GM23338 (cell line): ENCODE results near the gene CASK. TPM values are rescaled to one million over a fixed set of nuclear protein-coding genes. Genes with fewer than 3 reads are reported as not detected.

ENCODE experiments used
- ATAC-seq: fragments of 200-7000 bp; cut with Tn5 transposase; 3 replicates; pipeline ENCODE4 v1.9.1; 2020
- DNase-seq: peaks from one replicate; pipeline ENCODE4 v3.0.0-alpha.2; 2015; ENCODE audit warnings: low spot score
- H2AFZ ChIP-seq: fragments of 200-600 bp; sonication (generic); 2 replicates; pipeline ENCODE4 v1.8.0; 2016; ENCODE audit warnings: antibody characterized with exemption, mild to moderate bottlenecking, moderate library complexity
- H3F3A ChIP-seq: fragments of 200-600 bp; sonication (generic); replicated peaks from 2 replicates; pipeline ENCODE4 v1.8.0; 2017; ENCODE audit warnings: antibody characterized with exemption, mixed run types, low read depth
- H3K27ac ChIP-seq: fragments of 200-600 bp; sonication (generic); 2 replicates; pipeline ENCODE4 v1.6.1; 2016; ENCODE audit warnings: low read depth
- H3K27me3 ChIP-seq: fragments of 200-600 bp; sonication (generic); 2 replicates; pipeline ENCODE4 v1.8.0; 2016; ENCODE audit warnings: mild to moderate bottlenecking, mixed run types, moderate library complexity; ENCODE audit not compliant: insufficient read depth
- H3K36me3 ChIP-seq: fragments of 200-600 bp; sonication (generic); 2 replicates; pipeline ENCODE4 v1.8.0; 2016; ENCODE audit warnings: mild to moderate bottlenecking; ENCODE audit not compliant: insufficient read depth
- H3K4me1 ChIP-seq: fragments of 200-600 bp; sonication (generic); 2 replicates; pipeline ENCODE4 v1.8.0; 2016; ENCODE audit warnings: mild to moderate bottlenecking, moderate library complexity; ENCODE audit not compliant: insufficient read depth
- H3K4me2 ChIP-seq: fragments of 200-600 bp; sonication (generic); 2 replicates; pipeline ENCODE4 v1.7.1; 2017; ENCODE audit warnings: mixed run types
- H3K4me3 ChIP-seq: fragments of 200-600 bp; sonication (generic); 2 replicates; pipeline ENCODE4 v1.6.1; 2016; ENCODE audit warnings: mixed run types
- H3K79me2 ChIP-seq: fragments of 200-600 bp; sonication (generic); replicated peaks from 2 replicates; pipeline ENCODE4 v1.8.0; 2017; ENCODE audit warnings: mild to moderate bottlenecking; ENCODE audit not compliant: insufficient read depth
- H3K9me2 ChIP-seq: fragments of 200-600 bp; sonication (generic); 2 replicates; pipeline ENCODE4 v1.8.0; 2017; ENCODE audit not compliant: insufficient read depth
- H4K20me1 ChIP-seq: fragments of 200-600 bp; sonication (generic); replicated peaks from 2 replicates; pipeline ENCODE4 v1.8.0; 2017; ENCODE audit warnings: mild to moderate bottlenecking; ENCODE audit not compliant: insufficient read depth
- H3K27ac Mint-ChIP-seq: 2 replicates; pipeline ENCODE4 v1.8.0; 2020; ENCODE audit warnings: inconsistent platforms, mild to moderate bottlenecking, moderate library complexity, mixed read lengths
- H3K27me3 Mint-ChIP-seq: 3 replicates; pipeline ENCODE4 v1.8.0; 2022; ENCODE audit warnings: low read depth, mild to moderate bottlenecking, moderate library complexity, mixed read lengths, inconsistent platforms; ENCODE audit not compliant: insufficient read depth, poor library complexity
- H3K36me3 Mint-ChIP-seq: 3 replicates; pipeline ENCODE4 v1.8.0; 2021; ENCODE audit warnings: low read depth, mild to moderate bottlenecking, inconsistent platforms, moderate library complexity, mixed read lengths
- H3K4me1 Mint-ChIP-seq: 3 replicates; pipeline ENCODE4 v1.8.0; 2020; ENCODE audit warnings: mild to moderate bottlenecking, inconsistent platforms, mixed read lengths
- H3K4me3 Mint-ChIP-seq: 3 replicates; pipeline ENCODE4 v1.8.0; 2021; ENCODE audit warnings: moderate library complexity, mild to moderate bottlenecking, inconsistent platforms, mixed read lengths
- H3K9me3 Mint-ChIP-seq: 3 replicates; pipeline ENCODE4 v1.8.0; 2020; ENCODE audit warnings: moderate library complexity, mild to moderate bottlenecking, inconsistent platforms, mixed read lengths
- CREB1 ChIP-seq: fragments of 250-450 bp; sonication (Bioruptor Pico); IDR thresholded peaks from 2 replicates; pipeline ENCODE4 v1.5.0; 2020; ENCODE audit warnings: low read depth, mild to moderate bottlenecking, moderate library complexity
- ZNF114 ChIP-seq: fragments of 250-450 bp; sonication (Bioruptor Pico); IDR thresholded peaks from 2 replicates; pipeline ENCODE4 v1.5.0; 2020; ENCODE audit warnings: mild to moderate bottlenecking, moderate library complexity
- ZNF331 ChIP-seq: fragments of 250-450 bp; sonication (Bioruptor Pico); IDR thresholded peaks from 2 replicates; pipeline ENCODE4 v1.5.0; 2020; ENCODE audit warnings: low read depth, mild to moderate bottlenecking, moderate library complexity
- polyA plus RNA-seq: library from polyadenylated mRNA; unstranded; fragments of >200 nt; fragmentation: Nextera tagmentation; extraction: Ambion mirVana; gene quantifications from 2 replicates; pipeline ENCODE4 v1.2.1, GENCODE V29; 2016
- total RNA-seq: library from RNA; depleted of rRNA; stranded (reverse); fragments of >200 nt; shearing (Covaris generic); gene quantifications from 2 replicates; pipeline ENCODE4 v1.2.3, GENCODE V29; 2014
- TF ChIP-seq, protein P1 (sequence below): fragments of 250-450 bp; sonication (Bioruptor Pico); IDR thresholded peaks from 2 replicates; pipeline ENCODE4 v1.5.0; 2020; ENCODE audit warnings: mild to moderate bottlenecking, moderate library complexity
- TF ChIP-seq, protein P2 (sequence below), 2 experiments: fragments of 200-600 bp in 1 of 2; sonication (generic) in 1 of 2; conservative IDR thresholded peaks; 2 replicates each; pipeline versions ENCODE4 v1.5.1 to v1.6.1; 2016 to 2017; ENCODE audit warnings: antibody characterized with exemption in 2 of 2, low read depth in 2 of 2, mild to moderate bottlenecking in 2 of 2, moderate library complexity in 1 of 2

Gene CASK
- total and polyA plus RNA-seq, 2 experiments from 2014 or later = 15.3 to 44.4 TPM

GRCh38 chrX:41689711-41690110 is 233.6 kb downstream of the CASK start (continued):
- TF ChIP-seq, protein P1, sequence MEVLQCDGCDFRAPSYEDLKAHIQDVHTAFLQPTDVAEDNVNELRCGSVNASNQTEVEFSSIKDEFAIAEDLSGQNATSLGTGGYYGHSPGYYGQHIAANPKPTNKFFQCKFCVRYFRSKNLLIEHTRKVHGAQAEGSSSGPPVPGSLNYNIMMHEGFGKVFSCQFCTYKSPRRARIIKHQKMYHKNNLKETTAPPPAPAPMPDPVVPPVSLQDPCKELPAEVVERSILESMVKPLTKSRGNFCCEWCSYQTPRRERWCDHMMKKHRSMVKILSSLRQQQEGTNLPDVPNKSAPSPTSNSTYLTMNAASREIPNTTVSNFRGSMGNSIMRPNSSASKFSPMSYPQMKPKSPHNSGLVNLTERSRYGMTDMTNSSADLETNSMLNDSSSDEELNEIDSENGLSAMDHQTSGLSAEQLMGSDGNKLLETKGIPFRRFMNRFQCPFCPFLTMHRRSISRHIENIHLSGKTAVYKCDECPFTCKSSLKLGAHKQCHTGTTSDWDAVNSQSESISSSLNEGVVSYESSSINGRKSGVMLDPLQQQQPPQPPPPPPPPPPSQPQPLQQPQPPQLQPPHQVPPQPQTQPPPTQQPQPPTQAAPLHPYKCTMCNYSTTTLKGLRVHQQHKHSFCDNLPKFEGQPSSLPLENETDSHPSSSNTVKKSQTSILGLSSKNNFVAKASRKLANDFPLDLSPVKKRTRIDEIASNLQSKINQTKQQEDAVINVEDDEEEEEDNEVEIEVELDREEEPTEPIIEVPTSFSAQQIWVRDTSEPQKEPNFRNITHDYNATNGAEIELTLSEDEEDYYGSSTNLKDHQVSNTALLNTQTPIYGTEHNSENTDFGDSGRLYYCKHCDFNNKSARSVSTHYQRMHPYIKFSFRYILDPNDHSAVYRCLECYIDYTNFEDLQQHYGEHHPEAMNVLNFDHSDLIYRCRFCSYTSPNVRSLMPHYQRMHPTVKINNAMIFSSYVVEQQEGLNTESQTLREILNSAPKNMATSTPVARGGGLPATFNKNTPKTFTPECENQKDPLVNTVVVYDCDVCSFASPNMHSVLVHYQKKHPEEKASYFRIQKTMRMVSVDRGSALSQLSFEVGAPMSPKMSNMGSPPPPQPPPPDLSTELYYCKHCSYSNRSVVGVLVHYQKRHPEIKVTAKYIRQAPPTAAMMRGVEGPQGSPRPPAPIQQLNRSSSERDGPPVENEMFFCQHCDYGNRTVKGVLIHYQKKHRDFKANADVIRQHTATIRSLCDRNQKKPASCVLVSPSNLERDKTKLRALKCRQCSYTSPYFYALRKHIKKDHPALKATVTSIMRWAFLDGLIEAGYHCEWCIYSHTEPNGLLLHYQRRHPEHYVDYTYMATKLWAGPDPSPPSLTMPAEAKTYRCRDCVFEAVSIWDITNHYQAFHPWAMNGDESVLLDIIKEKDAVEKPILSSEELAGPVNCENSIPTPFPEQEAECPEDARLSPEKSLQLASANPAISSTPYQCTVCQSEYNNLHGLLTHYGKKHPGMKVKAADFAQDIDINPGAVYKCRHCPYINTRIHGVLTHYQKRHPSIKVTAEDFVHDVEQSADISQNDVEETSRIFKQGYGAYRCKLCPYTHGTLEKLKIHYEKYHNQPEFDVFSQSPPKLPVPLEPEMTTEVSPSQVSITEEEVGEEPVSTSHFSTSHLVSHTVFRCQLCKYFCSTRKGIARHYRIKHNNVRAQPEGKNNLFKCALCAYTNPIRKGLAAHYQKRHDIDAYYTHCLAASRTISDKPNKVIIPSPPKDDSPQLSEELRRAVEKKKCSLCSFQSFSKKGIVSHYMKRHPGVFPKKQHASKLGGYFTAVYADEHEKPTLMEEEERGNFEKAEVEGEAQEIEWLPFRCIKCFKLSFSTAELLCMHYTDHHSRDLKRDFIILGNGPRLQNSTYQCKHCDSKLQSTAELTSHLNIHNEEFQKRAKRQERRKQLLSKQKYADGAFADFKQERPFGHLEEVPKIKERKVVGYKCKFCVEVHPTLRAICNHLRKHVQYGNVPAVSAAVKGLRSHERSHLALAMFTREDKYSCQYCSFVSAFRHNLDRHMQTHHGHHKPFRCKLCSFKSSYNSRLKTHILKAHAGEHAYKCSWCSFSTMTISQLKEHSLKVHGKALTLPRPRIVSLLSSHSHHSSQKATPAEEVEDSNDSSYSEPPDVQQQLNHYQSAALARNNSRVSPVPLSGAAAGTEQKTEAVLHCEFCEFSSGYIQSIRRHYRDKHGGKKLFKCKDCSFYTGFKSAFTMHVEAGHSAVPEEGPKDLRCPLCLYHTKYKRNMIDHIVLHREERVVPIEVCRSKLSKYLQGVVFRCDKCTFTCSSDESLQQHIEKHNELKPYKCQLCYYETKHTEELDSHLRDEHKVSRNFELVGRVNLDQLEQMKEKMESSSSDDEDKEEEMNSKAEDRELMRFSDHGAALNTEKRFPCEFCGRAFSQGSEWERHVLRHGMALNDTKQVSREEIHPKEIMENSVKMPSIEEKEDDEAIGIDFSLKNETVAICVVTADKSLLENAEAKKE = no peak
- TF ChIP-seq ZNF331 = no peak
- TF ChIP-seq, protein P2, sequence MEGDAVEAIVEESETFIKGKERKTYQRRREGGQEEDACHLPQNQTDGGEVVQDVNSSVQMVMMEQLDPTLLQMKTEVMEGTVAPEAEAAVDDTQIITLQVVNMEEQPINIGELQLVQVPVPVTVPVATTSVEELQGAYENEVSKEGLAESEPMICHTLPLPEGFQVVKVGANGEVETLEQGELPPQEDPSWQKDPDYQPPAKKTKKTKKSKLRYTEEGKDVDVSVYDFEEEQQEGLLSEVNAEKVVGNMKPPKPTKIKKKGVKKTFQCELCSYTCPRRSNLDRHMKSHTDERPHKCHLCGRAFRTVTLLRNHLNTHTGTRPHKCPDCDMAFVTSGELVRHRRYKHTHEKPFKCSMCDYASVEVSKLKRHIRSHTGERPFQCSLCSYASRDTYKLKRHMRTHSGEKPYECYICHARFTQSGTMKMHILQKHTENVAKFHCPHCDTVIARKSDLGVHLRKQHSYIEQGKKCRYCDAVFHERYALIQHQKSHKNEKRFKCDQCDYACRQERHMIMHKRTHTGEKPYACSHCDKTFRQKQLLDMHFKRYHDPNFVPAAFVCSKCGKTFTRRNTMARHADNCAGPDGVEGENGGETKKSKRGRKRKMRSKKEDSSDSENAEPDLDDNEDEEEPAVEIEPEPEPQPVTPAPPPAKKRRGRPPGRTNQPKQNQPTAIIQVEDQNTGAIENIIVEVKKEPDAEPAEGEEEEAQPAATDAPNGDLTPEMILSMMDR (conservative IDR thresholded peaks at IDR 0.05; ENCODE audit: low read depth in 2 of 2) = no peak
- no peak for TF ChIP-seq CREB1 (CRISPR knock-in tag)

GRCh38 chrX:41688835-41689234 is 234.5 kb downstream of the CASK start, which contains the start of gene GPR34:
Gene GPR34, plus strand, starts transcription at chrX:41688973. Its CDS starts 6,661 bp downstream, at chrX:41695634.
- Histone ChIP-seq H3K4me1 (no peaks in the 10 kb centered on the region), H4K20me1 (no peaks in the 10 kb centered on the region), H3K4me2 (no peak within 1 kb of the TSS), H3F3A (no peaks in the 10 kb centered on the region), H3K9me2 (no peaks in the 10 kb centered on the region), H3K4me3 (no peak within 1 kb of the TSS), H3K79me2 (no peaks in the 10 kb centered on the region), H3K36me3 (no peaks in the 10 kb centered on the region), H3K27me3 (no peaks in the 10 kb centered on the region), H2AFZ (no peak within 1 kb of the TSS), H3K27ac (no peak within 1 kb of the TSS)
- DNase-seq (no peak), ATAC-seq (no peak)
- no peaks in the 10 kb centered on the region for H3K4me1 Mint-ChIP-seq
- TF ChIP-seq ZNF114 (CRISPR knock-in tag) = no peak
- no peaks in the 10 kb centered on the region for H3K27me3 Mint-ChIP-seq
- H3K4me3 Mint-ChIP-seq = no peak within 1 kb of the TSS
- no peaks in the 10 kb centered on the region for H3K9me3 Mint-ChIP-seq
- H3K27ac Mint-ChIP-seq = no peak within 1 kb of the TSS
- no peaks in the 10 kb centered on the region for H3K36me3 Mint-ChIP-seq
